Common myeloid progenitor, CD34-positive (primary cell): ENCODE measurements around the gene RBFOX1.

Source experiments
- CTCF ChIA-PET: fragments of 350-600 bp; sonication (Branson Sonifier 250); formaldehyde crosslinking; loops from one replicate; lab custom pipeline; 2021; ENCODE audit warnings: antibody characterized with exemption; lab: Charles Lee
- POLR2A ChIA-PET: fragments of 350-600 bp; sonication (Branson Sonifier 250); formaldehyde crosslinking; loops from one replicate; lab custom pipeline; 2021; ENCODE audit warnings: antibody characterized with exemption; lab: Charles Lee
- DNase-seq, 3 donors: peaks; one replicate each; pipeline versions ENCODE4 v3.0.0 to v3.0.0-alpha.2; 2013
- H3K27ac ChIP-seq, 2 experiments: 1 replicate in 1 of 2; 2 replicates in 1 of 2; pipeline ENCODE4 v1.7.0; 2013; ENCODE audit warnings: inconsistent platforms in 2 of 2, low read length in 2 of 2, mild to moderate bottlenecking in 2 of 2, low read depth in 1 of 2, moderate library complexity in 1 of 2; ENCODE audit not compliant: severe bottlenecking in 2 of 2, insufficient read depth in 1 of 2, poor library complexity in 1 of 2
- H3K27me3 ChIP-seq, 5 experiments: replicated peaks in 2 of 5; 1 replicate in 3 of 5; 2 replicates in 2 of 5; pipeline versions ENCODE4 v1.6.1 to v1.7.0; 2013; ENCODE audit warnings: low read length in 4 of 5, mild to moderate bottlenecking in 2 of 5, moderate library complexity in 2 of 5, inconsistent platforms in 1 of 5; ENCODE audit not compliant: insufficient read depth in 5 of 5, control insufficient read depth in 4 of 5
- H3K36me3 ChIP-seq, 4 experiments: 1 replicate in 2 of 4; 2 replicates in 2 of 4; pipeline versions ENCODE4 v1.6.1 to v1.7.0; 2013; ENCODE audit warnings: low read length in 3 of 4, control low read depth in 1 of 4, mild to moderate bottlenecking in 1 of 4; ENCODE audit not compliant: control insufficient read depth in 4 of 4, insufficient read depth in 4 of 4
- H3K4me1 ChIP-seq, 4 experiments: 1 replicate in 3 of 4; 2 replicates in 1 of 4; pipeline versions ENCODE4 v1.6.1 to v1.7.1; 2013; ENCODE audit warnings: low read length in 3 of 4, mild to moderate bottlenecking in 3 of 4, control low read depth in 1 of 4, inconsistent platforms in 1 of 4, moderate library complexity in 1 of 4; ENCODE audit not compliant: control insufficient read depth in 4 of 4, insufficient read depth in 4 of 4; ENCODE audit errors: control extremely low read depth in 1 of 4
- H3K4me3 ChIP-seq, 7 experiments: 1 replicate in 4 of 7; 2 replicates in 3 of 7; pipeline versions ENCODE4 v1.5.1 to v1.7.0; 2013; ENCODE audit warnings: mild to moderate bottlenecking in 7 of 7, low read length in 6 of 7, moderate library complexity in 6 of 7, inconsistent platforms in 2 of 7, low read depth in 2 of 7, control low read depth in 1 of 7; ENCODE audit not compliant: insufficient read depth in 4 of 7, control insufficient read depth in 1 of 7; ENCODE audit errors: extremely low read depth in 1 of 7
- H3K9me3 ChIP-seq, 5 experiments: 1 replicate in 4 of 5; 2 replicates in 1 of 5; pipeline versions ENCODE4 v1.6.1 to v1.7.1; 2013; ENCODE audit warnings: low read length in 4 of 5, mild to moderate bottlenecking in 2 of 5, inconsistent platforms in 1 of 5, low read depth in 1 of 5, moderate library complexity in 1 of 5; ENCODE audit not compliant: control insufficient read depth in 4 of 5, insufficient read depth in 2 of 5; ENCODE audit errors: control extremely low read depth in 1 of 5
- WGBS: methylation state at CpG from one replicate; pipeline ENCODE4 v1.1.5; 2013; ENCODE audit not compliant: insufficient coverage; 5-methylcytosine and 5-hydroxymethylcytosine counted together

The RBFOX1 gene

DNA sequence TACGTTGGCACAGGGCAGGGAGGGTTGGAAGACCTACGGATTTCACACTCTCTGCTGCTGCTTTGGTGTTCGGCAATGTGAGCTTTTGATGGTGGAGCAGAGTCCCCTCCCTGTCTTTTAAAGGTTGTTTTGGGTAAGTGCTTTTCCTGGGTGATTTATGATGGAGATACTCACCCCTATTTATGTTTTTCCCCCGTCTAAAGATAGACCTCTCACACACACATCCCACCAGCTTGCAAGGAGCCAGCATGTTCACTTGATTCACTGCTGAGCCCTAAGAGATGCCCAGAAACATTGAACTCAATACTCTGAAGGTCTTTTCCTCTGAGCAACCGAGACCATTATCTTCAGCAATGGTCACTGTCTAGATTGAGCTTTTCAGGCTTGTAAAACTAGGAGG lies 8.3 kb downstream of the RBFOX1 start:
- Histone ChIP-seq H3K36me3 (no peaks in the 10 kb centered on the region), H3K4me1 (no peaks in the 10 kb centered on the region), H3K27ac (no peak overlapping the region), H3K9me3 (no peaks in the 10 kb centered on the region), H3K27me3 (no peaks in the 10 kb centered on the region), H3K4me3 (no peak overlapping the region)
- WGBS, result 56% methylated on average over 3 of the region's 5 CpGs
- ChIA-PET CTCF (no interaction called here), POLR2A (no interaction called here)
- DNase-seq, result no peak

DNA sequence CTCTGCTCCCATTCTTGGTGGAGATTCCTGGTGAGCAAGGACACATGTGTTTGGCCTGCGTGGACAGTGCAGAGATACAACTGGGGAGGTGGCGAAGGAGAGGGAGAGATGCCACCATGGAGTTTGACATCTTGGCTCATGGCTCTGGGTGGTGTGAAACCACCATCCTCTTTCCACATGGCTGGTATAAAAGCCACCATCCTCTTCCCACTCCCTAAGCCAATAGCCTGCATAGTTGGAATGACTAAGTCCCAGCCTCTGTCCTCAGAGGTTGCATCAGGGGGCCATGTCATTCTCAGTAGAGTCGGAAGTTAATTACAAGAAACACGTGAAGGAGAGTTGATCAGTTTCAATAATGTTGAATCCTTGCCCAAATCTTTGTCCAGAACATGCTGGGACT lies 10.0 kb downstream of the RBFOX1 start:
- Histone ChIP-seq H3K9me3 (no peaks in the 10 kb centered on the region), H3K4me3 (no peak overlapping the region), H3K36me3 (no peaks in the 10 kb centered on the region), H3K27me3 (no peaks in the 10 kb centered on the region), H3K27ac (no peak overlapping the region), H3K4me1 (no peaks in the 10 kb centered on the region)
- DNase-seq, result no peak
- CTCF ChIA-PET, result no interaction called here
- WGBS, result 100% methylated on average over 1 of the region's 4 CpGs
- POLR2A ChIA-PET, result no interaction called here

DNA sequence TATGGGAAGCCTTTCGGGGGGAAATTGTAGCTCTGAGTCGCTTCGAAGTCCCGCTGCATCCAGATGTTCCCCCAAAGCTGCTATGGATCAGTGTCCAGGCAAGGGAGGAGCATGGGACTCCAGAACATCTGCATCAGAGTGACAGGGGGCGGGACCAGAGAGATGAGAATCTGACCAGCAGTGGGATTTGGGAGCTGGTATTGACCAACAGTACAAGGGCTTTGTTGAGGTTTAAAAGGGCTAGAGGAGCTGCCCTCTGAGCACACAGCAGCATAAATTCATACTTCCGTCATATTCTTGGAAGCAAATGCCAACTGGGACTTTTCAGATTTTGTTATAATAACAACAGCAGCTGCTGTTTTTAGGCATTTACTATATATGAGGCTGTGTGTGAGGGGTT lies 10.6 kb downstream of the RBFOX1 start:
- no peak for DNase-seq
- POLR2A ChIA-PET, result no interaction called here
- 92% methylated on average over 4 of the region's 6 CpGs for WGBS
- CTCF ChIA-PET, result no interaction called here
- no peaks in the 10 kb centered on the region for H3K27me3 ChIP-seq
- H3K4me1 ChIP-seq, result no peaks in the 10 kb centered on the region
- H3K36me3 ChIP-seq, result no peaks in the 10 kb centered on the region
- no peak overlapping the region for H3K4me3 ChIP-seq
- H3K27ac ChIP-seq, result no peak overlapping the region
- no peaks in the 10 kb centered on the region for H3K9me3 ChIP-seq

DNA sequence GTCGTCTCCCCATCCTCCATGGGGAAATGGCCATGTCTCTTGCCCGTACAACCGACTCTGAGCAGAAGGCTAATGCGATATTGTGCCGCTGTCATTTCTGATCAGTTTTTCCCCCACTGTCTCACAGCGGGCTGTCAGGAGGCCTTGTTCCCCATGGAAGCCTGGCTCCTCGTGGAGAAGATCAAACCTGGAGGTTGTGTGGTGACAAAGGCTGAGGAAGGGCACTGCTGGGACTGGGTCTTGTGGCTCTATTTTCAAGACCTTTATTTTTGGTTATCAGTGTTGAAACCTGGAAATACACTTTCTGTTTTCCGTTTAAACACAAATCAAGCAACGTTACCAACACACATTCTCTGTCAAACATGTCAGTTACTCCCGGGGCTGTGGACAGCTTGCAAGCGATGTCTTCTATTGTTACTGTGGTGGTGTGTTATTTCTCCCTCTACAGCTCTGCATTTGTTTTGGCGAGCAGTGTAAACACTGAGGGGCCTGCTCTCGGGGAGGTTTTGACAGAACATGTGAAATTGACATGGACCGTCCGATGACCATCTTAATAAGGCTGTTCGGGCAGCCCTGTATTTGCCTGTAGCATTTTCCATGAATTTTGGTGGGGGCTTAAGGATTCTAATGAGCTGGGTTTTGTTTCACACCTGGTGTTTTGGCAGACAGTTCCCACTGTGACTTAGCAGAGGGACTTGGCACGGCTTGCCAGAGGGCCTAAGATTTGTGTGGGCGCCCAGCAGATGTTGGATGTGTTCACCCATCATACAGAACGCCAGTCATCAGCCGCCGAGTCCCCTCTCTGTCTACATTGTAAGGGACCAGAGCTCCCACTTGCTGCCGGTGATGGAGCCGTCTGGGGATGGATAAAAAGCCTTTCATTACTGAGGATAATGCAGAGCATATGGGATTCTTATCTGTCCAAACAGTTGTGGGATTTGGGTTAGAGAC lies 12.5 kb downstream of the RBFOX1 start:
- Histone ChIP-seq H3K27ac (no peak overlapping the region), H3K36me3 (no peaks in the 10 kb centered on the region), H3K4me1 (no peaks in the 10 kb centered on the region), H3K9me3 (no peaks in the 10 kb centered on the region), H3K27me3 (no peaks in the 10 kb centered on the region), H3K4me3 (no peak overlapping the region)
- ChIA-PET CTCF (no interaction called here), POLR2A (no interaction called here)
- 92% methylated on average over 13 of the region's 23 CpGs for whole genome bisulfite sequencing
- DNase-seq, result no peak

DNA sequence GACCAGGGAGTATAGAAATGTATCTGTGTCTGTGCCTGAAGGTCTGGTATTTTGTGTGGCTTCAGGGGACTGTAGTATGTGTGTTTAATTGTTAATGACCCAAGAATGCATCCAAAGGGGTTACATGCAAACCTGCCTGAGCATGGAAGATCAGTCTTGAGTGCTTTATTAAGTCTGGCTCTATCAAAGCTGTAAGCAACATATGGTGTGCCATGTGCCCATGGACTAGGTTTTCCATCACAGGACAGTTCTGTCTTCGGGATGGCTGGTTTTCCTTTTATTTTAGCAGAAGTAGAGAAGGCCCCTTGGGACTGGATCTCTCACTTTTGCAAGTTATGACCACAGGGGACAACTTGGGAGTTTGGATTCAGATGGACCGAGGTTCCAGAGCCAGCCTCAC lies 18.2 kb downstream of the RBFOX1 start:
- WGBS, result 95% methylated on average over 2 of the region's 2 CpGs
- Histone ChIP-seq H3K9me3 (no peaks in the 10 kb centered on the region), H3K36me3 (no peaks in the 10 kb centered on the region), H3K27ac (no peak overlapping the region), H3K4me3 (no peak overlapping the region), H3K27me3 (no peaks in the 10 kb centered on the region), H3K4me1 (no peaks in the 10 kb centered on the region)
- CTCF ChIA-PET, result no interaction called here
- no peak for DNase-seq
- POLR2A ChIA-PET, result no interaction called here

DNA sequence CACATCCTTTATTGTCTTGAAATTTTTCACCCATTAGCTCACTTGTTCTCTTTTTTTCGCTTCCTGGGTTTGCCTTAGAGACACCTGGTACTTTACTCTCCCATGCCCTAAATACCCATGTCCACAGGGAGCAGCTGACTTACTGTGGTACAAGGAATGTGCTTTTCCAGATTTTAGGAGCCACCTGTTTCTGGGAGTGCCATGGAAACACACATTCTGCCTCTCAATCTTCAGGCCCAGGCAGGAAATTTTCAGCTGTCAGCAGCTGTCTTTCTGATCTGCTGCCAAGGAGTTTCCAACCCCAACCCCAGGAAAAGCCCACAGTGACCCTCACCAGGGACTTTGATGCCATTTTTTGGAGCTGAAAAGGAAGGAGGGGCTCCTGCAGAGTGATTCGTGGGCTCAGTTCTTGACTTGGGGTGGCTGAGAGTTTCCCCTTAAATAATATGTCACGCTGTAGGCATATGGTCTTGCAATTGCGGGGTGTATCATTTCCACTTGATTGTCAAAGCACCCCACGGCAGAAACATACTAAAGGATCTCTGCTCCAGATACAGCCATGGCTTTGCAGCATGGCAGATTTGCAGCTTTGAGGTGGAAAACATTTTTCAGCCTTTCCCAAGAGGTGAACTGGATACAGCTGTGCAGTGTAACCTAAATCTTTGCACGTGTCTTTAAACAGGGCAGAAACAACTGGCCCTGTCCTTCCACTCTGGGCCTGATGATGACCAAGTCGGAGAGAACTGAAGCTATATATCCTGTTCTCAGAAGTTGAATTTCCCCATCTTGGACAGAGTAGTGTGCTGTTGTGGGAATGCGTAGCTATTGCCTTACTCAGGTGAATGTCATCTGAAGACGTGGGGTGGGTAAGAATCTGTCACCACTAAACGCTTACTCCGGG lies 19.2 kb downstream of the RBFOX1 start:
- POLR2A ChIA-PET, result no interaction called here
- Histone ChIP-seq H3K27me3 (no peaks in the 10 kb centered on the region), H3K4me1 (no peaks in the 10 kb centered on the region), H3K4me3 (no peak overlapping the region), H3K9me3 (no peaks in the 10 kb centered on the region), H3K27ac (no peak overlapping the region), H3K36me3 (no peaks in the 10 kb centered on the region)
- CTCF ChIA-PET, result no interaction called here
- 92% methylated on average over 11 of the region's 11 CpGs for WGBS
- DNase-seq, result no peak

DNA sequence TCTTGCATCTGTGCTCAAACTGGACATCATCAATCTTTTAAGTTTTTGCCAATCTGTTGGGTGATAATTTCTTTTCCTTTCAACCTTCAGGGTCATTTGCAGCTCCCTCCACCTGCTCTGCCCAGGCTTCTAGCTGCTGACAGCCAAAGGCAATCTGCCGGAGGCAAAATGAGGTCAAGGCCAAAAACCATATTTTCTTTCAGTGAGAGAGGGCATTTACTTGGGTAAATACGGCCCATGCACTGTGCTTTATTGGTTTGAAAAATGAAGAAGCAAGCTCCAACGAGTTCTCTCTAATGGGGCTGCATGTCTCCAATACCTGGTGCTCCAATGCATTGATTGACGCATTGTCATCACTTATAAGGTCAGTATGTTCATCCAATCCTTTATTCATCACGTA lies 23.1 kb downstream of the RBFOX1 start:
- CTCF ChIA-PET, result no interaction called here
- H3K4me1 ChIP-seq, result no peaks in the 10 kb centered on the region
- H3K36me3 ChIP-seq, result no peaks in the 10 kb centered on the region
- H3K4me3 ChIP-seq, result no peak overlapping the region
- H3K9me3 ChIP-seq, result no peaks in the 10 kb centered on the region
- no peaks in the 10 kb centered on the region for H3K27me3 ChIP-seq
- no peak for DNase-seq
- no peak overlapping the region for H3K27ac ChIP-seq
- WGBS, result 91% methylated on average over 5 of the region's 5 CpGs
- POLR2A ChIA-PET, result no interaction called here
